AG04450 (cell line): ENCODE data around the gene SRRM3. TPM values are rescaled to one million over a fixed set of nuclear protein-coding genes. Genes with fewer than 3 reads are reported as not detected.
"Not testable (repeated sequence)": the region's sequence is repeated elsewhere in the genome, so short reads cannot be mapped to it uniquely, and the experiment has no call there.

Experiments
- CTCF ChIA-PET: fragments of 300-600, 350-600 bp; formaldehyde crosslinking; extraction: SDS; loops from one replicate; lab custom pipeline; 2022; ENCODE audit warnings: antibody characterized with exemption, inconsistent platforms; lab: Charles Lee
- POLR2A ChIA-PET: fragments of 350-600 bp; formaldehyde crosslinking; extraction: SDS; loops from one replicate; lab custom pipeline; 2021; ENCODE audit warnings: antibody characterized with exemption, inconsistent platforms; lab: Yijun Ruan, JAX
- DNase-seq: peaks from one replicate; pipeline ENCODE4 v3.0.0-alpha.2; 2011; ENCODE audit warnings: low read depth, low spot score
- H3K27ac ChIP-seq: one replicate; pipeline ENCODE4 v1.5.1; 2012; ENCODE audit warnings: low read depth, low read length, control low read depth
- H3K27me3 ChIP-seq: one replicate; pipeline ENCODE4 v1.6.0; 2012; ENCODE audit warnings: low read length; ENCODE audit not compliant: control insufficient read depth, insufficient read depth
- H3K4me3 ChIP-seq: 2 replicates; pipeline ENCODE4 v1.5.1; 2011; ENCODE audit warnings: mild to moderate bottlenecking, low read depth, low read length, control low read depth
- H3K9me3 ChIP-seq: 2 replicates; pipeline ENCODE4 v1.5.1; 2012; ENCODE audit warnings: low read length; ENCODE audit not compliant: control insufficient read depth, insufficient read depth
- CTCF ChIP-seq: IDR thresholded peaks from 2 replicates; pipeline ENCODE4 v1.5.1; 2011; ENCODE audit warnings: low read depth, low read length, control low read depth, inconsistent platforms
- polyA plus RNA-seq: library from polyadenylated mRNA; depleted of rRNA; stranded (reverse); fragments of >200 nt; gene quantifications from 2 replicates; pipeline ENCODE4 v1.2.3, GENCODE V29; 2011

The SRRM3 gene
- polyA plus RNA-seq, 1 experiment: 1.5 TPM

DNA sequence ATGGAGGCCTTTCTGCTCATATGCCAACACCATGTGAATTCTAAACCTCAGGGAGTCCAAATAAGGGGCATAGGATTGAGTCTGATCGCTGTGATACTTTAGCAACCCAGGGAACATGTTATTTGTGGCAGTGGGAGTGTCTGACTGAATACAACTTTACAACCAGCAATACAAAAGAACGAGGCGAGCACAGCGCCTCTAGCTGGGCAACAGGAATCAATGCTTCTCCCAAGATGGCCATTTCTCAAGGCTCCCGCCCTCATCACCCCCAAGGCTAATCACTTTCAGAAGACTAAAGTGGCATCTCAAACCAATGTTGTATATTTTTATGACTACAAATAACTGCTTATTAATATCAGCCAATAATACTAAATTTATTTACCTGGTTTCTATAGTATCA lies 129.0 kb downstream of the SRRM3 start:
- ChIA-PET CTCF (interaction anchor here (0.8 kb wide), 1 partner anchor 17 kb away, joined by 5 read pairs; no protein-coding TSS in a partner anchor), POLR2A (no interaction called here)
- TF ChIP-seq CTCF: no peak
- H3K4me3 ChIP-seq: no peak overlapping the region
- no peaks in the 10 kb centered on the region for H3K27me3 ChIP-seq
- DNase-seq: no peak
- no peak overlapping the region for H3K27ac ChIP-seq
- no peaks in the 10 kb centered on the region; the same call in 1 of the 2 replicates for H3K9me3 ChIP-seq

GRCh38 chr7:76332078-76332477 lies 130.4 kb downstream of the SRRM3 start:
- POLR2A ChIA-PET: no interaction called here
- no peak overlapping the region for H3K4me3 ChIP-seq
- no peak overlapping the region for H3K27ac ChIP-seq
- H3K9me3 ChIP-seq: no peaks in the 10 kb centered on the region; the same call in 1 of the 2 replicates
- CTCF ChIA-PET: no interaction called here
- TF ChIP-seq CTCF: no peak
- no peaks in the 10 kb centered on the region for H3K27me3 ChIP-seq
- DNase-seq: no peak

DNA sequence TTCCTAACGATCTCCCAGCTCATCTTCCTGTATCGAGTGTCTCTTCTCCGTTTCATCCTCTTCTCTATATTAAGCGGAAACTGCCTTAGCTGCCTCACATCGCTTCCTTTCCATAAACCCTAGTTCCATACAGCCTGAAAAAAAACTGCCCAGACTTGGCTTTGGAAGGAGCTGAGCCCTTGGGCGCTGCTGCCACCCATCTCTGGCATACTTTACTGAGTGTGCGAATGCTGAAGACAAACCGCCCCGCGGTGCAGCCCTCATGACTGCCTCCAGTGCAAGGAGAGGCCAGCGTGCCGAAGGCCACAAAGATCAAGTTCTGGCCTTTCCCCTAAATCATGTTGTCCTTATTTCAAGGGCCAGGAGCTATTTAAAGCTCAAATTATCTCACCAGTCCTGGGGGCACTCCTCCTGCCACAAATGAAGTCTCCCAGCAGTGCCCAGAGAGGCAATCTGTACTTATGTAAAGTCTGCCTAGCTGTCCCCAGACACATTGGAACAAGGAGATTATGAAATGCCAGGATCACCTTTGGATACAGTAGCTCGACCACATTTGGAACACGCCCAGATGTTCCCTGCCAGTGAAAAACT lies 131.9 kb downstream of the SRRM3 start:
- Histone ChIP-seq H3K27me3 (no peaks in the 10 kb centered on the region), H3K27ac (peak overlapping the region; percentile 31), H3K4me3 (no peak overlapping the region), H3K9me3 (no peaks in the 10 kb centered on the region; the same call in 1 of the 2 replicates)
- POLR2A ChIA-PET: no interaction called here
- TF ChIP-seq CTCF: no peak
- no peak for DNase-seq
- CTCF ChIA-PET: no interaction called here

- Histone ChIP-seq H3K4me3 (no peak overlapping the region), H3K9me3 (no peaks in the 10 kb centered on the region; the same call in 1 of the 2 replicates), H3K27ac (no peak overlapping the region), H3K27me3 (no peaks in the 10 kb centered on the region)
- CTCF ChIA-PET: no interaction called here
- no peak for TF ChIP-seq CTCF
- POLR2A ChIA-PET: no interaction called here
- DNase-seq: no peak
These were observed 132.7 kb downstream of the SRRM3 start for GRCh38 chr7:76334320-76334967.

GRCh38 chr7:76335417-76335816 lies 133.7 kb downstream of the SRRM3 start:
- DNase-seq, CTCF ChIA-PET, H3K27ac ChIP-seq, POLR2A ChIA-PET, H3K9me3 ChIP-seq, H3K4me3 ChIP-seq, H3K27me3 ChIP-seq: not testable (repeated sequence)
